Right lobe of liver (tissue), 6 donors: ENCODE measurements around the gene TNFRSF6B. TPM values are rescaled to one million over a fixed set of nuclear protein-coding genes. Genes with fewer than 3 reads are reported as not detected.

Experiments used
- ATAC-seq, 4 donors: fragments of 200-7000 bp; cut with Tn5 transposase; one replicate each; pipeline ENCODE4 v1.9.1; 2020; ENCODE audit warnings: mild to moderate bottlenecking in 4 of 4, moderate library complexity in 4 of 4
- DNase-seq, 3 donors: peaks; one replicate each; pipeline ENCODE4 v3.0.0-alpha.2; 2020
- H3K27ac ChIP-seq, 3 donors: fragments of 200-600 bp; one replicate each; pipeline ENCODE4 v1.8.0; 2022
- H3K27me3 ChIP-seq, 2 donors: fragments of 200-600 bp; one replicate each; pipeline ENCODE4 v1.8.0; 2022
- H3K36me3 ChIP-seq, 4 donors: fragments of 200-600 bp; sonication (generic) in 1 of 4; one replicate each; pipeline versions ENCODE4 v1.5.1 to v1.8.0; 2017 to 2022; ENCODE audit warnings: control low read depth in 1 of 4
- H3K4me1 ChIP-seq, 4 donors: fragments of 200-600 bp; sonication (generic) in 1 of 4; one replicate each; pipeline versions ENCODE4 v1.5.1 to v1.8.0; 2017 to 2022; ENCODE audit warnings: control low read depth in 1 of 4
- H3K4me3 ChIP-seq, 3 donors: fragments of 200-600 bp; one replicate each; pipeline ENCODE4 v1.8.0; 2022
- H3K9me3 ChIP-seq, 4 donors: fragments of 200-600 bp; sonication (generic) in 1 of 4; one replicate each; pipeline versions ENCODE4 v1.5.1 to v1.8.0; 2017 to 2022; ENCODE audit warnings: control low read depth in 1 of 4
- POLR2A ChIP-seq: fragments of 450-650 bp; IDR thresholded peaks from one replicate; pipeline ENCODE4 v1.6.1; 2017; ENCODE audit warnings: antibody characterized with exemption, mild to moderate bottlenecking
- WGBS: methylation state at CpG from one replicate; pipeline ENCODE4 v1.1.6; 2018; ENCODE audit warnings: low coverage, low lambda C conversion rate; ENCODE audit not compliant: insufficient coverage; ENCODE audit errors: missing lambda C conversion rate; 5-methylcytosine and 5-hydroxymethylcytosine counted together
- intact Hi-C, 2 donors: fragments of 100-400 bp; cut with DNase I; formaldehyde crosslinking; loops; one replicate each; pipeline versions ENCODE4 v1.11.2 to v1.14.1; 2022
- total RNA-seq, 6 experiments: library from RNA; depleted of rRNA in 2 of 6; stranded (reverse); fragments of >200 nt in 2 of 6; fragmentation: NEBNext Ultra II Directional in 3 of 6; extraction: Animal tissue kit (Norgen Biotek cat#: 25700) in 3 of 6; gene quantifications; one replicate each; pipeline versions ENCODE4 v1.1.0 to v1.2.4, GENCODE V29; 2016 to 2023
- TF ChIP-seq, protein P1 (sequence below), 4 donors: fragments of 200-600 bp in 3 of 4; fragments of 450-650 bp in 1 of 4; IDR thresholded peaks; one replicate each; pipeline versions ENCODE4 v1.5.1 to v1.8.0; 2016 to 2022; ENCODE audit warnings: antibody characterized with exemption in 4 of 4, mild to moderate bottlenecking in 2 of 4
- donor health status: DM: no; HTN: yes; CAD: no.
- donor health status: DM: no; HTN: no; CAD: no.
- donor health status: DM: no; HTN: no; CAD: no.
- donor health status: DM: no; HTN: yes; CAD: no.
- donor health status: DM: no; HTN: yes; CAD: no.

Gene TNFRSF6B
- total RNA-seq, 6 experiments from 2014 or later, result 0.56 to 1.0 (median 0.62) TPM; not detected in 3

- no peaks in the 10 kb centered on the region for H3K9me3 ChIP-seq
- no peak overlapping the region for H3K4me3 ChIP-seq
- intact Hi-C loops, result no loop called here
- H3K27me3 ChIP-seq, result no peaks in the 10 kb centered on the region
- peaks cover 0 to 14% (median 5%) of the 10 kb centered on the region in 4 donors for H3K4me1 ChIP-seq
- no peak for ATAC-seq
- DNase-seq, result peak in 1 of 3 donors; percentile 56
- no peaks in the 10 kb centered on the region for H3K36me3 ChIP-seq
- TF ChIP-seq, protein P1, sequence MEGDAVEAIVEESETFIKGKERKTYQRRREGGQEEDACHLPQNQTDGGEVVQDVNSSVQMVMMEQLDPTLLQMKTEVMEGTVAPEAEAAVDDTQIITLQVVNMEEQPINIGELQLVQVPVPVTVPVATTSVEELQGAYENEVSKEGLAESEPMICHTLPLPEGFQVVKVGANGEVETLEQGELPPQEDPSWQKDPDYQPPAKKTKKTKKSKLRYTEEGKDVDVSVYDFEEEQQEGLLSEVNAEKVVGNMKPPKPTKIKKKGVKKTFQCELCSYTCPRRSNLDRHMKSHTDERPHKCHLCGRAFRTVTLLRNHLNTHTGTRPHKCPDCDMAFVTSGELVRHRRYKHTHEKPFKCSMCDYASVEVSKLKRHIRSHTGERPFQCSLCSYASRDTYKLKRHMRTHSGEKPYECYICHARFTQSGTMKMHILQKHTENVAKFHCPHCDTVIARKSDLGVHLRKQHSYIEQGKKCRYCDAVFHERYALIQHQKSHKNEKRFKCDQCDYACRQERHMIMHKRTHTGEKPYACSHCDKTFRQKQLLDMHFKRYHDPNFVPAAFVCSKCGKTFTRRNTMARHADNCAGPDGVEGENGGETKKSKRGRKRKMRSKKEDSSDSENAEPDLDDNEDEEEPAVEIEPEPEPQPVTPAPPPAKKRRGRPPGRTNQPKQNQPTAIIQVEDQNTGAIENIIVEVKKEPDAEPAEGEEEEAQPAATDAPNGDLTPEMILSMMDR (IDR thresholded peaks at IDR 0.05), result no peak
- TF ChIP-seq POLR2A, result no peak
- 100% methylated on average over 1 of the region's 10 CpGs for WGBS
- no peak overlapping the region for H3K27ac ChIP-seq
Observed at GRCh38 chr20:63693083-63693732, 3.2 kb upstream of the TNFRSF6B start.

- H3K9me3 ChIP-seq, result no peaks in the 10 kb centered on the region
- no peak overlapping the region for H3K27ac ChIP-seq
- no peak for ATAC-seq
- H3K27me3 ChIP-seq, result no peaks in the 10 kb centered on the region
- H3K4me1 ChIP-seq, result peaks cover 0 to 14% (median 5%) of the 10 kb centered on the region in 4 donors
- no peak for TF ChIP-seq POLR2A
- TF ChIP-seq, protein P1 (IDR thresholded peaks at IDR 0.05), result no peak
- H3K36me3 ChIP-seq, result no peaks in the 10 kb centered on the region
- 94% methylated on average over 4 of the region's 21 CpGs for WGBS
- peak in 1 of 3 donors; percentile 42 for DNase-seq
- intact Hi-C loops, result no loop called here
- no peak overlapping the region for H3K4me3 ChIP-seq
Observed at GRCh38 chr20:63693733-63694583, 2.5 kb upstream of the TNFRSF6B start.

GRCh38 chr20:63694584-63695423 lies 1.6 kb upstream of the TNFRSF6B start:
- intact Hi-C loops, result no loop called here
- peaks cover 0 to 14% (median 5%) of the 10 kb centered on the region in 4 donors for H3K4me1 ChIP-seq
- TF ChIP-seq, protein P1 (IDR thresholded peaks at IDR 0.05), result no peak
- no peak for TF ChIP-seq POLR2A
- WGBS, result 100% methylated on average over 1 of the region's 37 CpGs
- no peak overlapping the region for H3K27ac ChIP-seq
- DNase-seq (peak; percentile 36 to 56 (median 47)), ATAC-seq (no peak)
- no peak overlapping the region for H3K4me3 ChIP-seq
- no peaks in the 10 kb centered on the region for H3K27me3 ChIP-seq
- H3K9me3 ChIP-seq, result no peaks in the 10 kb centered on the region
- no peaks in the 10 kb centered on the region for H3K36me3 ChIP-seq

GRCh38 chr20:63695424-63696305 lies 787 bp upstream of the TNFRSF6B start:
- ATAC-seq, result peak in 2 of 4 donors; percentile 5 to 6
- Histone ChIP-seq H3K4me1 (peaks cover 0 to 14% (median 5%) of the 10 kb centered on the region in 4 donors), H3K27ac (no peak overlapping the region), H3K27me3 (no peaks in the 10 kb centered on the region), H3K4me3 (no peak overlapping the region), H3K36me3 (no peaks in the 10 kb centered on the region), H3K9me3 (no peaks in the 10 kb centered on the region)
- 70% methylated on average over 2 of the region's 25 CpGs for WGBS
- intact Hi-C loops, result no loop called here
- TF ChIP-seq POLR2A, result peak; percentile 3
- TF ChIP-seq, protein P1 (IDR thresholded peaks at IDR 0.05), result no peak
- DNase-seq, result peak in 2 of 3 donors; percentile 54 to 70
